NCI-H2196 treated with DMSO at 0.1 percent for 48 hours (cell line): ENCODE data around the gene PTPN11.
"Not testable (repeated sequence)": the region's sequence is repeated elsewhere in the genome, so short reads cannot be mapped to it uniquely, and the experiment has no call there.

Experiments used
- DNase-seq: peaks from one replicate; lab custom pipeline; 2025; ENCODE audit not compliant: unreplicated experiment; lab: John Stamatoyannopoulos, UW

PTPN11 gene

GRCh38 chr12:112513471-112513870, 94.7 kb downstream of the PTPN11 start:
- DNase-seq, result no peak

- no peak for DNase-seq
These were observed 95.7 kb downstream of the PTPN11 start for GRCh38 chr12:112514456-112514855.

- no peak for DNase-seq
These were observed 96.3 kb downstream of the PTPN11 start for GRCh38 chr12:112514926-112515642.

- no peak for DNase-seq
These were observed 97.1 kb downstream of the PTPN11 start for GRCh38 chr12:112515868-112516267.

- no peak for DNase-seq
These were observed 99.1 kb downstream of the PTPN11 start for GRCh38 chr12:112517730-112518364.

- DNase-seq, result no peak
These were observed 99.6 kb downstream of the PTPN11 start for GRCh38 chr12:112518365-112518735.

GRCh38 chr12:112519841-112520340, 101.1 kb downstream of the PTPN11 start:
- not testable (repeated sequence) for DNase-seq

- no peak for DNase-seq
These were observed 105.1 kb downstream of the PTPN11 start for GRCh38 chr12:112523856-112524255.

GRCh38 chr12:112524269-112524668, 105.5 kb downstream of the PTPN11 start:
- DNase-seq, result no peak

- DNase-seq, result no peak
These were observed 106.1 kb downstream of the PTPN11 start for GRCh38 chr12:112524676-112525425.

- DNase-seq, result no peak
These were observed 106.7 kb downstream of the PTPN11 start for GRCh38 chr12:112525426-112525809.

- no peak for DNase-seq
These were observed 108.3 kb downstream of the PTPN11 start for GRCh38 chr12:112527082-112527481.

GRCh38 chr12:112527501-112527900, 108.8 kb downstream of the PTPN11 start:
- DNase-seq, result no peak

GRCh38 chr12:112528521-112528920, 109.8 kb downstream of the PTPN11 start:
- DNase-seq, result no peak

GRCh38 chr12:112530941-112531340, 112.2 kb downstream of the PTPN11 start:
- no peak for DNase-seq

GRCh38 chr12:112532106-112532505, 113.4 kb downstream of the PTPN11 start:
- no peak for DNase-seq

- no peak for DNase-seq
These were observed 114.8 kb downstream of the PTPN11 start for GRCh38 chr12:112533528-112533927.

- no peak for DNase-seq
These were observed 116.3 kb downstream of the PTPN11 start for GRCh38 chr12:112535017-112535416.

- no peak for DNase-seq
These were observed 117.1 kb downstream of the PTPN11 start for GRCh38 chr12:112535637-112536366.

GRCh38 chr12:112536367-112536730, 117.6 kb downstream of the PTPN11 start:
- DNase-seq, result no peak

GRCh38 chr12:112537710-112538396, 119.1 kb downstream of the PTPN11 start:
- DNase-seq, result no peak
